HG03060 (cell line): ENCODE measurements around the gene FIGNL1.

Source experiments
- ATAC-seq: cut with Tn5 transposase; IDR thresholded peaks from one replicate; pipeline ENCODE4 v1.9.1; 2021; ENCODE audit warnings: low read depth, moderate number of reproducible peaks; ENCODE audit not compliant: unreplicated experiment

The FIGNL1 gene

DNA sequence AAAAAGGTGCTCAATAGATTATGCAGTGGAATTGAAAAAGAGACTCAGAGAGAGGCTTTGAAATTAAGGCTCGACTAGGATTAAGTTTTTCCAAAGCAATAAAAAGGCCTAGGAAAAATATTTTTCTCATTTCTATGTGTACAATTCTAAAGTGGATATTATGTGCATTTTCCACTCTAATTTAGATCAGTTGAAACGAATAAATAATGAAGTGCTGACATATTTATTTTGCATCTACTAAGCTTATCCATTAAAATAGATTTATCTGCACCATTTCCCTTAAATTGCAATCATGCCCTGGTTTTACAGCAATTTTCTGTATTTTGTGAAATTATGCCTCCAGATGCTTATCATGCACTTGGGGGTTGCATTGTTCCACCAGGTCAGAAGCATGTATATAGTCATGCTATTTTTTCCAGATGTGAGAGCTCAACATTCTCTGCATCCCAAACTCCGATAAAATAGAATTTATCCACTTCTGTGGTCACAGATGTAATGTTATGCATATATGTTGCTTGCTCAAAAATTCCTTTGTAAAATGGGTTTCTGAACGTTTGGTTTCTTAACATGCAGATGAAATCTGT is 18.3 kb downstream of the FIGNL1 start:
- ATAC-seq: no peak

DNA sequence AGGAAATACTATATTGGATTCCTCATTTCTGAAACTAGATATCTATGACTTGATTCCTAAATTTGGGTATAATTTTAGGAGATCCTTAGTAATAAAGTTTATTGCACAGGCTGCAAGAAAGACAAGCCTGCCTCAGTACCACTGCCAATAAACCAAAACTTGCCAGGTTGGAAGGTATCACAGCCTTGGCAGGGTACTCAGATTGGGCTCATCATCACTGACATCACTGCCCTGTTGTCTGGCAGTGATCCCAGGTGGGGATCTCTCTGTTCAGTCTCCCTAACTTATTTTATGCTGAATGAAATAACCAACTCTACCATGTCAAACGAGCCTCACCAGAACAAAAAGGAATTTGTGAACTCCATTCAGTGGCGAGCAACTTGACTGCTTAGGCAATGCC is 18.8 kb downstream of the FIGNL1 start:
- ATAC-seq: no peak

DNA sequence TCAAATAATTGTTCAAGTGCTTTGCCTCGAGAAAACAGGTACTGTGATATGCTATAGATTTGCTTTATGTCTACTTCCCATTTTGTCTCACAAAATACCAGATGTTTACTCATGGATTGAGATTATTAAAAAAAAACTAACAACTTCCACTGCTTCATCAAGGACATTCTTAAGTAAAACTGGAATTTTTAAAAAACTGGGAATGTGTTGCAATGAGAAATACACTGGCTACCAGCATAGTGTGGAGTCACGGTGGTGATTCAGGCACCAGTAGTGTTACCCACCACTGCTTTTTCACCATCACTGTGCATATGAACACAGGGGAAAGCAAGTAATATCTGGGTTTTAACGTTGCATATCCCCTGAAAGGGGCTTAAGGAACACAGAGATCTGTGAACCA is 21.2 kb downstream of the FIGNL1 start:
- ATAC-seq: no peak

- ATAC-seq: no peak
Measured at GRCh38 chr7:50427518-50427917, 22.6 kb downstream of the FIGNL1 start.

- no peak for ATAC-seq
Measured at GRCh38 chr7:50426280-50427045, 23.7 kb downstream of the FIGNL1 start.

DNA sequence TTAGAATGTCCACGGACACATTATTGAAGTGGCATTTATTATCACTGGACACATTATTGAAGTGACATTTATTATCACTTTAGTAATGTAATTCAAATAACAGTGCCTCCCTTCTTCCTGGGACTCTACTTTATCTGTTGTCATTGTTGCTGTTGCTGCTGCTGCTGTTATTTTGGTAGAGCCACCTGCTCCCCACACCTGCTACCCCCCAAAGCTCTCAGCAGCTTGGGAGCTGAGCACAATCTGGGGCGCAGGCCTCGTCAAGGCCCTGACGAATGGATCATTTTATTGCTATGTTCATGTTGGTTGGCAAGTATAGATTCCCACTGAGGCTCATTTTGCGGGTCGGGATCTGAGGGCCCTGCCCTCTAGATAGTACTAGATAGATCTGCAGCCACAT is 24.8 kb downstream of the FIGNL1 start:
- no peak for ATAC-seq

- no peak for ATAC-seq
Measured at GRCh38 chr7:50423860-50424259, 26.3 kb downstream of the FIGNL1 start.

DNA sequence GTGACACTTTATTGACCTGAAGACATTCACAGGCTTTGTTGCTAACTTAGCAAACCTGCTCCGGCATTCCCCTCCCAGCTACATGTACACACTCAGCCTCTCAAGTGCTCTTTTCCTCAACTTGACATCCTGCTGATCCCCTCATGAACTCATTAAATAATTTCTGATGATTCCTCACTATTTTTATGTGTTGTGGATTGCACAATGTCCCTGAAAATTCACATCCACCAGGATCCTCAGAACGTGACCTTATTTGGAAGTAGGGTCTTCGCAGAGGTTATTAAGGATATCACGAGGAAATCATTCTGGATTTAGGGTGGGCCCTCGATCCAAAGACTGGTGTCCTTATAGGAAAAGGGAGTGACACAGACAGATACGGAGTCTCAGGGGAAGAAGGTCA is 27.3 kb downstream of the FIGNL1 start:
- no peak for ATAC-seq

DNA sequence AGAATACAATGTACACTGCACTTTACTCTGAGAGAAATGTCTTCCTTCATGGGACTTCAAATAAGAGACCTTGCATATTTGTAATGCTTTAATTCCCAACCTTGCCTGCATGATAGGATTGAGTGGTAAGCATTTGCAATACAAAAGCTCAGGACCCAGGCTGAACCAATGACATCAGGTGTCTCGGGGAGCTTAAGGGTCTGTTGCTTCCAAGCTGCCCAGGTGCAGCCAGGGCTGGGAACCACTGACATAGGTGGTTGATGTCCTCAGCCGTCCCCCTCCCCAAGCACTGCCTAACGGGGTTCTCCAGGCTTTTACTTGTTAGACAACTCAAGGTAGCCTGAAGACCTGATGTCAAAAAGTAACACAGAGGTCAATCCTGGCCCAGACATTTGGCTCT is 29.1 kb downstream of the FIGNL1 start:
- no peak for ATAC-seq

DNA sequence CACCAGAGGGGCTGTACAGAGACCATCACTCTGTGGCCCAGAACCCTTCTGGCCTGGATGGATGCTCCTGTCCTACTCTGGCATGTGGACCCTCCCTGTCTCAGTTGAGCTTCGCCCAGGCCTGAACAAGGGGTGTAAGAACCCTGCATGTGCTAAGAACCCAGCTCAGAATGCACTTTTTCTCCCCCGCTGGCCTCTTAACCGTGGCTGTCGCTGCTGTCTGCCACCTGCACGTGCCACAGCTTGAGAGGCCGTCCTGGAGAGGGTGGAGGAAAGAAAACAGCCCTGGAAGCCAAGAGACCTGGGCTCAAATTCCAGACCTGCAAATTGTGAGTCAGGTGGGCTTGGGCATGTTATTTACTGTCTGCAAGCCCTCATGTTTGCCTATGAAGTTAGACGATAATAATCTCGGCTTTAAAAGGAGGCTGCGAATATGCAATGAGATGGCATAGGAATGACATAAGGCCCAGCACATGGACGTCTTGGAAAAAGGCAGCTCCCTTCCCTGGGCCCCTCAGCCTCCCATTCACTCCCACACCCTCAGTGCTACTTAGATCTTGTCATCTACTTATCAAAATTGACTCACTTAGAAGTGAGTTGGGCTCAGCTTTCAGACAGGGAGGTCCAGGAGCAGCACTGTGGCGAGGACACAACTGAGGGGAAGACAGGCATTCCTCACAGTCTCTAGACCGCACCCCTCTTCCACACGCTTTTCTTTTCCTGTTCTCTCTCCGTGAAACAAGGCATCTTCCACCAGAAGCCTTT is 31.4 kb downstream of the FIGNL1 start:
- no peak for ATAC-seq

DNA sequence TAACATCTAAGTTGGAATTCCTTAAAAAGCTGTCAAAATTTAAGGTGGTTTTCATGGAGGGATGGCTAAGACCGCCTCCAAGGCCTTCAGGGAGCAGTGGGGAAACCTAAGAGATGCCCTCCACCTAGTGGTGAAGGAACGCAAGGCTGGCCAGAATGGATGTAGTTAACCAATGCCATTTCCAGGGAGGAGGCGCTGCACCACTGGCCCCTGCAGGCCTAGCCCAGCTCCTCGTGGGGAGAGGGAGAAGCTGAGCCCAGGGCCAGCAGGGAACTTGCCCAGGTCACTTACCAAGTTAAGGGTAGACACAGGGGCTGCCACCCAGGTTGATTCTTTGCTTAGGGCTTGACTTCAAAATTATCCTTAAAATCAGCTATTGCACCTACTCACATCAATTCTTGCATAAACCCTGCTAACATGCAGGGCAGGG is 32.0 kb downstream of the FIGNL1 start:
- peak; percentile 76 for ATAC-seq

DNA sequence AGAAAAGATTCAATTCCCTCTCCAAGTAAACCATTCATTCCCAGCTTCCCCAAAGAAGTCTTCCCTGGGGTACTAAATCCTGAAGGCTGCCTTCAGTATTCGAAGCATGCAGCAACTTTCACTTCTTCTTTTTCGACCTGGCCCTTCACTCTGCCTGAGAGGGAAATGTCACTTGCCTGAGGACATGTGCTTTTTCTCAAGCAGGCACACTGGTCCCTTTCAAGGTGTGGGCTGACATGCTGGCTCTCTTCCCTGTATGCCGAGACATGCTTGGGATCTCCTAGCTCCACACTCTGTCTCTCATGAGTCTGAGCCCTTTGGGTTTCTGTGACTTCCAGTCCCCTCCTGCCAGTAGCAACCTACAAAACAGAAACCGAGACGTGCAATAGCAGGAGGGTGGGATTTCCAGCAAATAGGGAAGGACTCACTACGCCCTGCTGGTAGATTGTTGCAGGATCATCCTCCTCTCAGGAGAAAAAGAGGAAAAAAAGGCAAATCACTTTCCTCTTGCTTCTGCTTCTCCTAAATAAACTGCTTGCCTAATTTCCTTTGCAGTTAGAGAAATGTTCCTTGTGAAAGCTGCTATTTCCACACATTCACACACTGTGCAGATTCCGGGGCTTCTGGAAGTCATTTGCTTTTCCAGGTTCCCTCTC is 33.5 kb downstream of the FIGNL1 start:
- peak; percentile 64 for ATAC-seq

GRCh38 chr7:50415844-50416364 is 34.2 kb downstream of the FIGNL1 start:
- ATAC-seq: no peak

DNA sequence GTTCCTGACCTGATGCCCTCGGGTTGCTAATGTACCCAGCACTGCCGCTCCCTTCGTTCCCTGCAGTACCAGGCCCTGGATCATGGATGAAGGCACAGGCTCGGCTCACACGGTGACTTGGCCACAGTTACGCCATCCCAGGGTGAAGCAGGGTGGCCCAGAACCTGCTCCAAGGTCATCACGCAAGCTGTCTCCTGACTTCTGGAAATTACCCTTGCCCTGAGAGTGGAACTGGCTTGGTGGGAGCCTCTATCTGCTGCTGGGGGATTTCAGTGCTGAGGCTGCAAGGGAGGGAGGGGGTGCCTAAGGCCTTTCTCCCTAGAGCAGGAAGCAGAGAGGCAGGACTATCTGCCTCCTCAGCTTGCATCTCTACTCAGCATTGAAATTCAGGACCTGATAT is 36.6 kb downstream of the FIGNL1 start:
- no peak for ATAC-seq

- no peak for ATAC-seq
Measured at GRCh38 chr7:50412973-50413372, 37.2 kb downstream of the FIGNL1 start.

DNA sequence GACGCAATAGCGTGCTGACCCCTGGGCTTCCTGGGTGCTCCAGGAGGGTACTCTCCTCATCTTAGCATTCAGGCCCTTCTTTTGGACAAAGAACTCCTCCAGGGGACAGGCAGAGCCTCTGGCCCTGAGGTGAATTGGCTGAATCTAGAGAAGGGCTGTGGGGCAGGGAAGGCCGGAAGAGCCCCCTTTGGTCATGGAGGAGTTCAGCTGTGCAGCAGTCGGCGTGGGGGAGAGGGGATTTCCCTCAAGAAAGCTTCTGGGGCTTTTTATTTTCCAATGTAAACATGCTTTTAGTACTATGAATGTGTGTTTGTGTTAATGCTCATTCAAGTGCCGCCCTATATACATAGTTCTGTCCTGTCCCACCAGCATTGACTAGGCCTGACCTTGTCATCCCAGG is 38.8 kb downstream of the FIGNL1 start:
- ATAC-seq: no peak

- ATAC-seq: peak; percentile 51
Measured at GRCh38 chr7:50409856-50410745, 40.0 kb downstream of the FIGNL1 start.

- no peak for ATAC-seq
Measured at GRCh38 chr7:50406935-50407334, 43.2 kb downstream of the FIGNL1 start.

DNA sequence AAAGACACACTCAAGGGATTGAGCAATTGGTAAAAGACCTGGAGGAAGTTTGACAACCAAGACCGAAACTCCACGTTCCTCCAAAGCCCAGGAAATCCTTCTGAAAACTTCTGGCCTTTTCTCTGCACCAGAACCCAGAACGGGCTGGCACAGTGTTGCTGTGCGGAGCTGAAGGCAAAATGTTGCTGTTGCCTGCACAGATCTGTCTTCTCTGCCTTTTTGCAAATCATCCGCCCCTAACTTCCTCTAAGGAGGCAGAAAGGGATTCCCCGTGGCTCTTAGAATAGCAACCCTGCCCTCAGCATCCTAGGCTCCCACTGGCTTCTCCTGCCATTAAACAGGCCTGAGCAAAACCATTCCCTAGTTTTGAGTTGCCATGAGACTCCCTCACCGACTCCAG is 44.9 kb downstream of the FIGNL1 start:
- ATAC-seq: no peak

- ATAC-seq: no peak
Measured at GRCh38 chr7:50404392-50404791, 45.8 kb downstream of the FIGNL1 start.
